SU-DHL-6 (cell line): Measurements from ENCODE around the gene ZRSR2.
A peak's percentile ranks its signal among the peaks of the same experiment; 100 is the strongest.

Source experiments
- H2AFZ ChIP-seq: fragments of 200-600 bp; sonication (generic); 2 replicates; pipeline ENCODE4 v1.6.1; 2014; ENCODE audit warnings: low read depth, mild to moderate bottlenecking, moderate library complexity, mixed read lengths, antibody characterized with exemption, low read length; ENCODE audit not compliant: severe bottlenecking
- H3F3A ChIP-seq: fragments of 200-600 bp; shearing (Covaris generic); 2 replicates; pipeline ENCODE4 v1.6.0; 2016; ENCODE audit warnings: antibody characterized with exemption, mild to moderate bottlenecking; ENCODE audit not compliant: insufficient read depth
- H3K27ac ChIP-seq: fragments of 200-600 bp; sonication (generic); 2 replicates; pipeline ENCODE4 v1.5.1; 2016; ENCODE audit warnings: low read depth, mild to moderate bottlenecking, low read length, moderate library complexity, mixed read lengths
- H3K27me3 ChIP-seq: fragments of 200-600 bp; sonication (generic), shearing (Covaris generic); 2 replicates; pipeline ENCODE4 v1.6.0; 2014; ENCODE audit warnings: mild to moderate bottlenecking, low read length
- H3K36me3 ChIP-seq: fragments of 200-600 bp; sonication (generic); 2 replicates; pipeline ENCODE4 v1.6.1; 2014; ENCODE audit warnings: mild to moderate bottlenecking, low read length, mixed read lengths
- H3K4me2 ChIP-seq: fragments of 300-600, 200-600 bp; shearing (Covaris generic), sonication (generic); 2 replicates; pipeline ENCODE4 v1.6.0; 2014; ENCODE audit warnings: low read length, low read depth, mild to moderate bottlenecking; ENCODE audit not compliant: poor library complexity, severe bottlenecking
- H3K4me3 ChIP-seq: fragments of 200-600 bp; sonication (generic); 2 replicates; pipeline ENCODE4 v1.5.1; 2014; ENCODE audit warnings: antibody characterized with exemption, low read length, mild to moderate bottlenecking, mixed read lengths; ENCODE audit not compliant: insufficient read depth, poor library complexity, severe bottlenecking
- H3K79me2 ChIP-seq: fragments of 200-600 bp; sonication (generic); 2 replicates; pipeline ENCODE4 v1.6.1; 2014; ENCODE audit warnings: mild to moderate bottlenecking, low read length, moderate library complexity; ENCODE audit not compliant: insufficient read depth
- H3K9ac ChIP-seq: fragments of 200-600 bp; sonication (generic); 2 replicates; pipeline ENCODE4 v1.7.0; 2014; ENCODE audit warnings: mild to moderate bottlenecking, low read length
- H3K9me2 ChIP-seq: fragments of 200-600 bp; sonication (generic); replicated peaks from 2 replicates; pipeline ENCODE4 v1.6.1; 2014; ENCODE audit warnings: low read length; ENCODE audit not compliant: insufficient read depth
- H3K9me3 ChIP-seq: fragments of 200-600 bp; sonication (generic); 2 replicates; pipeline ENCODE4 v1.6.1; 2014; ENCODE audit warnings: low read length, mixed read lengths; ENCODE audit not compliant: insufficient read depth
- H4K20me1 ChIP-seq: fragments of 200-600 bp; sonication (generic); 2 replicates; pipeline ENCODE4 v1.6.1; 2014; ENCODE audit warnings: low read depth, mild to moderate bottlenecking, antibody characterized with exemption, low read length, moderate library complexity, mixed read lengths
- CTCF ChIP-seq: fragments of 200-600 bp; sonication (generic); IDR thresholded peaks from one replicate; pipeline ENCODE4 v1.5.1; 2017; ENCODE audit warnings: antibody characterized with exemption, mild to moderate bottlenecking, low read length, moderate library complexity; ENCODE audit not compliant: insufficient read depth, poor library complexity, severe bottlenecking
- EZH2phosphoT487 ChIP-seq: fragments of 200-600 bp; sonication (generic), shearing (Covaris generic); conservative IDR thresholded peaks from 2 replicates; pipeline ENCODE4 v1.6.1; 2018; ENCODE audit warnings: mild to moderate bottlenecking, antibody characterized with exemption, low read length, moderate library complexity, mixed read lengths

The ZRSR2 gene

GRCh38 chrX:15750611-15751154 lies 39.6 kb upstream of the ZRSR2 start:
- Histone ChIP-seq H3K9ac (no peak overlapping the region), H3K79me2 (no peaks in the 10 kb centered on the region), H3K27me3 (no peaks in the 10 kb centered on the region), H2AFZ (no peak overlapping the region), H3F3A (no peaks in the 10 kb centered on the region), H3K9me2 (no peaks in the 10 kb centered on the region), H3K4me2 (peak overlapping the region; percentile 17), H3K27ac (no peak overlapping the region), H3K9me3 (no peaks in the 10 kb centered on the region), H3K36me3 (no peaks in the 10 kb centered on the region), H4K20me1 (no peaks in the 10 kb centered on the region), H3K4me3 (no peak overlapping the region)
- TF ChIP-seq CTCF (no peak), EZH2phosphoT487 (no peak)

- H3F3A ChIP-seq: no peaks in the 10 kb centered on the region
- H3K9ac ChIP-seq: no peak overlapping the region
- H3K27ac ChIP-seq: no peak overlapping the region
Observed at GRCh38 chrX:15751155-15751819, 39.0 kb upstream of the ZRSR2 start.

GRCh38 chrX:15755091-15755490 lies 35.2 kb upstream of the ZRSR2 start:
- Histone ChIP-seq H3K9me2 (no peaks in the 10 kb centered on the region), H3K36me3 (no peaks in the 10 kb centered on the region), H3K27ac (no peak overlapping the region), H3K4me3 (no peak overlapping the region), H2AFZ (no peak overlapping the region), H4K20me1 (no peaks in the 10 kb centered on the region), H3K9me3 (no peaks in the 10 kb centered on the region), H3K9ac (no peak overlapping the region), H3K27me3 (no peaks in the 10 kb centered on the region), H3K4me2 (no peak overlapping the region), H3K79me2 (no peaks in the 10 kb centered on the region), H3F3A (no peaks in the 10 kb centered on the region)
- no peak for TF ChIP-seq CTCF
- TF ChIP-seq EZH2phosphoT487: no peak

More at GRCh38 chrX:15751155-15751819, 39.0 kb upstream of the ZRSR2 start:
- Histone ChIP-seq H4K20me1 (no peaks in the 10 kb centered on the region), H3K4me3 (no peak overlapping the region), H3K27me3 (no peaks in the 10 kb centered on the region), H3K4me2 (no peak overlapping the region), H3K9me3 (no peaks in the 10 kb centered on the region), H3K9me2 (no peaks in the 10 kb centered on the region), H2AFZ (no peak overlapping the region), H3K36me3 (no peaks in the 10 kb centered on the region), H3K79me2 (no peaks in the 10 kb centered on the region)
- TF ChIP-seq CTCF (no peak), EZH2phosphoT487 (no peak)
